SK-N-SH (cell line): Measurements from ENCODE around the gene OR8D4. TPM values are rescaled to one million over a fixed set of nuclear protein-coding genes. Genes with fewer than 3 reads are reported as not detected.

Experiments
- CTCF ChIA-PET: fragments of 300-600, 350-600 bp; formaldehyde crosslinking; extraction: SDS; loops from one replicate; lab custom pipeline; 2021; lab: Yijun Ruan, JAX
- POLR2A ChIA-PET: fragments of 350-600 bp; sonication (Branson Sonifier 250); formaldehyde crosslinking; extraction: SDS; loops from one replicate; lab custom pipeline; 2020; ENCODE audit warnings: antibody characterized with exemption, inconsistent platforms; lab: Yijun Ruan, JAX
- DNase-seq: peaks from one replicate; pipeline ENCODE4 v3.0.0; 2012
- H2AFZ ChIP-seq: fragments of 200-600 bp; sonication (generic); 2 replicates; pipeline ENCODE4 v1.8.1; 2016; ENCODE audit warnings: antibody characterized with exemption, mild to moderate bottlenecking, low read depth
- H3F3A ChIP-seq: fragments of 200-600 bp; sonication (generic); replicated peaks from 2 replicates; pipeline ENCODE3; 2016; ENCODE audit warnings: antibody characterized with exemption, mild to moderate bottlenecking; ENCODE audit not compliant: insufficient read depth
- H3K27ac ChIP-seq, 2 experiments: fragments of 200-500 bp in 1 of 2; fragments of 200-600 bp in 1 of 2; sonication (Bioruptor generic) in 1 of 2; sonication (generic), shearing (Covaris generic) in 1 of 2; 2 replicates each; pipeline versions ENCODE4 v1.5.1 to v1.6.1; 2014 to 2016; ENCODE audit warnings: low read depth in 2 of 2, inconsistent platforms in 1 of 2, low read length in 1 of 2, mild to moderate bottlenecking in 1 of 2, mixed read lengths in 1 of 2
- H3K27me3 ChIP-seq: fragments of 200-600 bp; sonication (generic), shearing (Covaris generic); 2 replicates; pipeline ENCODE4 v1.6.1; 2016; ENCODE audit warnings: mixed run types; ENCODE audit not compliant: insufficient read depth
- H3K36me3 ChIP-seq, 2 experiments: fragments of 200-500 bp in 1 of 2; fragments of 200-600 bp in 1 of 2; sonication (Bioruptor generic) in 1 of 2; sonication (generic) in 1 of 2; replicated peaks in 1 of 2; 2 replicates each; pipeline versions ENCODE3 to v1.5.1; 2014 to 2016; ENCODE audit warnings: low read length in 1 of 2, mild to moderate bottlenecking in 1 of 2; ENCODE audit not compliant: insufficient read depth in 2 of 2, control insufficient read depth in 1 of 2
- H3K4me1 ChIP-seq, 2 experiments: fragments of 200-500 bp in 1 of 2; fragments of 200-600 bp in 1 of 2; sonication (Bioruptor generic) in 1 of 2; sonication (generic), shearing (Covaris generic) in 1 of 2; 2 replicates each; pipeline versions ENCODE4 v1.5.1 to v1.6.1; 2014 to 2016; ENCODE audit warnings: low read depth in 1 of 2, low read length in 1 of 2, mixed run types in 1 of 2; ENCODE audit not compliant: insufficient read depth in 2 of 2, control insufficient read depth in 1 of 2
- H3K4me2 ChIP-seq: fragments of 200-600 bp; sonication (generic), shearing (Covaris generic); 2 replicates; pipeline ENCODE4 v1.6.1; 2017; ENCODE audit warnings: mixed run types
- H3K4me3 ChIP-seq, 2 experiments: fragments of 200-500 bp in 1 of 2; fragments of 200-600 bp in 1 of 2; sonication (Bioruptor generic) in 1 of 2; sonication (generic), shearing (Covaris generic) in 1 of 2; 2 replicates each; pipeline versions ENCODE4 v1.5.1 to v1.8.1; 2014 to 2016; ENCODE audit warnings: low read depth in 2 of 2, inconsistent platforms in 1 of 2, low read length in 1 of 2, mild to moderate bottlenecking in 1 of 2, mixed read lengths in 1 of 2, moderate library complexity in 1 of 2
- H3K79me2 ChIP-seq: fragments of 200-600 bp; sonication (generic); 2 replicates; pipeline ENCODE4 v1.8.1; 2017; ENCODE audit warnings: mild to moderate bottlenecking; ENCODE audit not compliant: insufficient read depth
- H3K9ac ChIP-seq: fragments of 200-600 bp; sonication (generic); 2 replicates; pipeline ENCODE4 v1.6.1; 2017; ENCODE audit warnings: mixed run types
- H3K9me2 ChIP-seq: fragments of 200-600 bp; sonication (generic); 2 replicates; pipeline ENCODE4 v1.6.1; 2017; ENCODE audit warnings: mixed run types
- H3K9me3 ChIP-seq: fragments of 200-600 bp; sonication (generic); 2 replicates; pipeline ENCODE4 v1.6.1; 2017; ENCODE audit warnings: mixed run types, mild to moderate bottlenecking, moderate library complexity
- H4K20me1 ChIP-seq: fragments of 200-600 bp; sonication (generic); 2 replicates; pipeline ENCODE4 v1.6.1; 2017; ENCODE audit warnings: mild to moderate bottlenecking, mixed run types; ENCODE audit not compliant: insufficient read depth
- CHD2 ChIP-seq: fragments of 150-350 bp; IDR thresholded peaks from 2 replicates; pipeline ENCODE4 v1.6.1; 2018; ENCODE audit warnings: low read length; ENCODE audit not compliant: partially characterized antibody
- ELF1 ChIP-seq: IDR thresholded peaks from 2 replicates; pipeline ENCODE4 v1.4.0; 2012
- EP300 ChIP-seq, 2 experiments: IDR thresholded peaks; 2 replicates each; pipeline versions ENCODE4 v1.4.0 to v1.6.1; 2012; ENCODE audit warnings: borderline replicate concordance in 1 of 2, low read depth in 1 of 2, low read length in 1 of 2
- EZH2phosphoT487 ChIP-seq: fragments of 200-600 bp; sonication (generic); IDR thresholded peaks from 2 replicates; pipeline ENCODE4 v1.6.1; 2017; ENCODE audit warnings: low read depth, mixed run types, mild to moderate bottlenecking, antibody characterized with exemption, moderate library complexity, borderline replicate concordance
- FOSL2 ChIP-seq: IDR thresholded peaks from 2 replicates; pipeline ENCODE4 v1.4.0; 2012; ENCODE audit warnings: low read depth, mild to moderate bottlenecking, moderate library complexity, borderline replicate concordance
- FOXJ3 ChIP-seq: sonication (generic); formaldehyde crosslinking; IDR thresholded peaks from 2 replicates; pipeline ENCODE4 v1.5.1; 2020; ENCODE audit warnings: mild to moderate bottlenecking, missing genetic modification reagents
- MEF2A ChIP-seq: IDR thresholded peaks from 2 replicates; pipeline ENCODE4 v1.4.0; 2012; ENCODE audit warnings: low read depth, borderline replicate concordance
- NRF1 ChIP-seq: IDR thresholded peaks from 2 replicates; pipeline ENCODE4 v1.6.1; 2012; ENCODE audit warnings: low read depth, mild to moderate bottlenecking, low read length
- POLR2AphosphoS5 ChIP-seq: IDR thresholded peaks from 2 replicates; pipeline ENCODE4 v1.6.1; 2012; ENCODE audit warnings: low read depth, low read length
- RCOR1 ChIP-seq: fragments of 150-350 bp; IDR thresholded peaks from 2 replicates; pipeline ENCODE4 v1.6.1; 2017; ENCODE audit warnings: antibody characterized with exemption, low read length
- SMC3 ChIP-seq: IDR thresholded peaks from 2 replicates; pipeline ENCODE4 v1.6.1; 2012; ENCODE audit warnings: low read depth, low read length, improper control_type of control experiment
- TAF1 ChIP-seq: IDR thresholded peaks from 2 replicates; pipeline ENCODE4 v1.6.1; 2012; ENCODE audit warnings: low read depth, mild to moderate bottlenecking, low read length, moderate library complexity, borderline replicate concordance
- TCF12 ChIP-seq: IDR thresholded peaks from 2 replicates; pipeline ENCODE4 v1.4.0; 2012
- WGBS: methylation state at CpG from one replicate; pipeline ENCODE4 v1.1.6; 2017; ENCODE audit warnings: low lambda C conversion rate; 5-methylcytosine and 5-hydroxymethylcytosine counted together
- polyA plus RNA-seq, 3 experiments: library from polyadenylated mRNA; depleted of rRNA; stranded (reverse); fragments of >200 nt; gene quantifications; 2 replicates each; pipeline ENCODE4 v1.2.3, GENCODE V29; 2012
- TF ChIP-seq, protein P1 (sequence below): IDR thresholded peaks from 2 replicates; pipeline ENCODE4 v1.6.1; 2012; ENCODE audit warnings: mild to moderate bottlenecking, low read depth, low read length, moderate library complexity
- TF ChIP-seq, protein P2 (sequence below): IDR thresholded peaks from 2 replicates; pipeline ENCODE4 v1.4.0; 2012; ENCODE audit warnings: low read depth
- TF ChIP-seq, protein P3 (sequence below): IDR thresholded peaks from 2 replicates; pipeline ENCODE4 v1.4.0; 2012; ENCODE audit warnings: low read depth, borderline replicate concordance
- TF ChIP-seq, protein P4 (sequence below): IDR thresholded peaks from 2 replicates; pipeline ENCODE4; 2012
- TF ChIP-seq, protein P5 (sequence below): fragments of 150-350 bp; IDR thresholded peaks from 2 replicates; pipeline ENCODE4 v1.6.1; 2017; ENCODE audit warnings: antibody characterized with exemption, low read length, low read depth, borderline replicate concordance

The OR8D4 gene
- polyA plus RNA-seq, 1 of the 3 experiments (the other 2 are of a cell fraction), result not detected

DNA sequence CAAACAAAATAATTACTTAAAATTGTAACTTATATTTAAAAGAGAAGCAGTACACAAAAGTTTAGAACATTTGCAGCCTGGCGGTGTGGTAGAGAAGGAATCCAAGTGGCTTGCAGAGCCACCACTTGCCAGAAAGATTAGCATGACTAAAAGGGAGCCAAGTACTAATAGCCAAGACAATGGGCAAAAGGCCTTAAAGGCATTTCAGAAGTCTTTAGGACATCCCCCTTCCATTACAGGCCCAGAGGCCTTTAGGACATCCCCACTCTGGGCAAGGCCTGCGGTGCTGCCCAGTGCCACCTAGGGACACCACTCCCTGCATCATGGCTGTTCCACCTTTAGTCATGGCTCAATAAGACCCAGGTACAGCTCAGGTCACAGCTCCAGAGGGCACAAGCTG, 48.9 kb upstream of the OR8D4 start (continued):
- TF ChIP-seq, protein P1, sequence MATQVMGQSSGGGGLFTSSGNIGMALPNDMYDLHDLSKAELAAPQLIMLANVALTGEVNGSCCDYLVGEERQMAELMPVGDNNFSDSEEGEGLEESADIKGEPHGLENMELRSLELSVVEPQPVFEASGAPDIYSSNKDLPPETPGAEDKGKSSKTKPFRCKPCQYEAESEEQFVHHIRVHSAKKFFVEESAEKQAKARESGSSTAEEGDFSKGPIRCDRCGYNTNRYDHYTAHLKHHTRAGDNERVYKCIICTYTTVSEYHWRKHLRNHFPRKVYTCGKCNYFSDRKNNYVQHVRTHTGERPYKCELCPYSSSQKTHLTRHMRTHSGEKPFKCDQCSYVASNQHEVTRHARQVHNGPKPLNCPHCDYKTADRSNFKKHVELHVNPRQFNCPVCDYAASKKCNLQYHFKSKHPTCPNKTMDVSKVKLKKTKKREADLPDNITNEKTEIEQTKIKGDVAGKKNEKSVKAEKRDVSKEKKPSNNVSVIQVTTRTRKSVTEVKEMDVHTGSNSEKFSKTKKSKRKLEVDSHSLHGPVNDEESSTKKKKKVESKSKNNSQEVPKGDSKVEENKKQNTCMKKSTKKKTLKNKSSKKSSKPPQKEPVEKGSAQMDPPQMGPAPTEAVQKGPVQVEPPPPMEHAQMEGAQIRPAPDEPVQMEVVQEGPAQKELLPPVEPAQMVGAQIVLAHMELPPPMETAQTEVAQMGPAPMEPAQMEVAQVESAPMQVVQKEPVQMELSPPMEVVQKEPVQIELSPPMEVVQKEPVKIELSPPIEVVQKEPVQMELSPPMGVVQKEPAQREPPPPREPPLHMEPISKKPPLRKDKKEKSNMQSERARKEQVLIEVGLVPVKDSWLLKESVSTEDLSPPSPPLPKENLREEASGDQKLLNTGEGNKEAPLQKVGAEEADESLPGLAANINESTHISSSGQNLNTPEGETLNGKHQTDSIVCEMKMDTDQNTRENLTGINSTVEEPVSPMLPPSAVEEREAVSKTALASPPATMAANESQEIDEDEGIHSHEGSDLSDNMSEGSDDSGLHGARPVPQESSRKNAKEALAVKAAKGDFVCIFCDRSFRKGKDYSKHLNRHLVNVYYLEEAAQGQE, result no peak
- TF ChIP-seq, protein P2, sequence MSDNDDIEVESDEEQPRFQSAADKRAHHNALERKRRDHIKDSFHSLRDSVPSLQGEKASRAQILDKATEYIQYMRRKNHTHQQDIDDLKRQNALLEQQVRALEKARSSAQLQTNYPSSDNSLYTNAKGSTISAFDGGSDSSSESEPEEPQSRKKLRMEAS, result no peak
- no peak for TF ChIP-seq SMC3
- no peak for TF ChIP-seq CHD2
- TF ChIP-seq TCF12, result no peak
- TF ChIP-seq MEF2A, result no peak

DNA sequence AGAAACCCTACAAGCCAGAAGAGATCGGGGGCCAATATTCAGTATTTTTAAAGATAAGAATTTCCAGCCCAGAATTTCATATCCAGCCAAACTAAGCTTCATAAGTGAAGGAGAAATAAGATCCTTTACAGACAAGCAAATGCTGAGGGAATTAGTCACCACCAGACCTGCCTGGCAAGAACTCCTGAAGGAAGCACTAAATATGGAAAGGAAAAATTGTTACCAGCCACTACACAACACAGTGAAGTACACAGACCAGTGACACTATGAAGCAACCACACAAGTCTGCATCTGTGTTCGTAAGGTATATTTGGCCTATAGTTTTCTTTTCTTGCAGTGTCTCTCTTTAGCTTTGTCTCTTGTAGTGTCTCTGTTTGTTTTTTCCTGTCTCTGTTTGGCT, 45.5 kb upstream of the OR8D4 start:
- Histone ChIP-seq H3K79me2 (no peaks in the 10 kb centered on the region), H3K9me3 (no peaks in the 10 kb centered on the region), H3K9ac (no peak overlapping the region), H3K4me3 (no peak overlapping the region), H3F3A (no peaks in the 10 kb centered on the region), H3K27me3 (no peaks in the 10 kb centered on the region), H4K20me1 (no peaks in the 10 kb centered on the region), H3K4me2 (no peak overlapping the region), H3K4me1 (no peaks in the 10 kb centered on the region), H2AFZ (no peak overlapping the region), H3K9me2 (no peaks in the 10 kb centered on the region), H3K27ac (no peak overlapping the region), H3K36me3 (no peaks in the 10 kb centered on the region)
- TF ChIP-seq MEF2A (no peak), RCOR1 (no peak), FOSL2 (no peak), TAF1 (no peak), NRF1 (no peak), POLR2AphosphoS5 (no peak), EZH2phosphoT487 (no peak), EP300 (IDR thresholded peaks at IDR 0.05; ENCODE audit: borderline replicate concordance in 1 of 2, low read depth in 1 of 2, low read length in 1 of 2) (no peak), FOXJ3 (no peak), ELF1 (no peak)
- TF ChIP-seq, protein P2, result no peak
- TF ChIP-seq, protein P3, sequence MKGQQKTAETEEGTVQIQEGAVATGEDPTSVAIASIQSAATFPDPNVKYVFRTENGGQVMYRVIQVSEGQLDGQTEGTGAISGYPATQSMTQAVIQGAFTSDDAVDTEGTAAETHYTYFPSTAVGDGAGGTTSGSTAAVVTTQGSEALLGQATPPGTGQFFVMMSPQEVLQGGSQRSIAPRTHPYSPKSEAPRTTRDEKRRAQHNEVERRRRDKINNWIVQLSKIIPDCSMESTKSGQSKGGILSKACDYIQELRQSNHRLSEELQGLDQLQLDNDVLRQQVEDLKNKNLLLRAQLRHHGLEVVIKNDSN, result no peak
- TF ChIP-seq, protein P4, sequence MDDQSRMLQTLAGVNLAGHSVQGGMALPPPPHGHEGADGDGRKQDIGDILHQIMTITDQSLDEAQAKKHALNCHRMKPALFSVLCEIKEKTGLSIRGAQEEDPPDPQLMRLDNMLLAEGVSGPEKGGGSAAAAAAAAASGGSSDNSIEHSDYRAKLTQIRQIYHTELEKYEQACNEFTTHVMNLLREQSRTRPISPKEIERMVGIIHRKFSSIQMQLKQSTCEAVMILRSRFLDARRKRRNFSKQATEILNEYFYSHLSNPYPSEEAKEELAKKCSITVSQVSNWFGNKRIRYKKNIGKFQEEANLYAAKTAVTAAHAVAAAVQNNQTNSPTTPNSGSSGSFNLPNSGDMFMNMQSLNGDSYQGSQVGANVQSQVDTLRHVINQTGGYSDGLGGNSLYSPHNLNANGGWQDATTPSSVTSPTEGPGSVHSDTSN, result no peak
- TF ChIP-seq, protein P1, result no peak
- TF ChIP-seq, protein P5, sequence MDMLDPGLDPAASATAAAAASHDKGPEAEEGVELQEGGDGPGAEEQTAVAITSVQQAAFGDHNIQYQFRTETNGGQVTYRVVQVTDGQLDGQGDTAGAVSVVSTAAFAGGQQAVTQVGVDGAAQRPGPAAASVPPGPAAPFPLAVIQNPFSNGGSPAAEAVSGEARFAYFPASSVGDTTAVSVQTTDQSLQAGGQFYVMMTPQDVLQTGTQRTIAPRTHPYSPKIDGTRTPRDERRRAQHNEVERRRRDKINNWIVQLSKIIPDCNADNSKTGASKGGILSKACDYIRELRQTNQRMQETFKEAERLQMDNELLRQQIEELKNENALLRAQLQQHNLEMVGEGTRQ, result no peak
- no peak for DNase-seq
- 14% methylated on average over 2 of the region's 2 CpGs for WGBS
- ChIA-PET CTCF (no interaction called here), POLR2A (no interaction called here)
